ENCODE data around the gene UQCRH. TPM values are rescaled to one million over a fixed set of nuclear protein-coding genes. Genes with fewer than 3 reads are reported as not detected.

UQCRH gene
- 118 and 163 TPM in 2 replicates for total RNA-seq

GRCh38 chr1:46303038-46303871 lies at the start of gene UQCRH, which contains the start of gene LRRC41:
TSS of gene UQCRH (plus strand) at chr1:46303698. CDS start at chr1:46303767, 69 bp downstream.
TSS of gene LRRC41 (minus strand) at chr1:46303616. CDS start at chr1:46303322, 294 bp downstream.

GRCh38 chr1:46340404-46341221 lies 37.1 kb downstream of the UQCRH start, which contains the start of gene NSUN4:
TSS of gene NSUN4 (plus strand) at chr1:46340807. CDS start at chr1:46340827, 20 bp downstream.

Other genes starting within 250 kb of the UQCRH start
- gene PIK3R3, start 171.1 kb upstream of the UQCRH start, total RNA-seq: 3.8 TPM in 2 replicates
- gene TSPAN1, start 128.6 kb upstream of the UQCRH start, total RNA-seq: 0.73 and 0.78 TPM in 2 replicates
- not detected in 2 replicates for gene P3R3URF, start 127.2 kb upstream of the UQCRH start, total RNA-seq
- 85.2 and 133 TPM in 2 replicates for gene POMGNT1, start 105.3 kb upstream of the UQCRH start, total RNA-seq
- gene LURAP1, start 100.4 kb upstream of the UQCRH start, total RNA-seq: 5.3 and 7.7 TPM in 2 replicates
- gene RAD54L, start 55.9 kb upstream of the UQCRH start, total RNA-seq: 1.8 and 2.5 TPM in 2 replicates
- 98.1 and 98.3 TPM in 2 replicates for gene LRRC41, start 82 bp upstream of the UQCRH start, total RNA-seq
- 16.7 and 26.4 TPM in 2 replicates for gene NSUN4, start 37.1 kb downstream of the UQCRH start, total RNA-seq
- 0.72 and 1.9 TPM in 2 replicates for gene FAAH, start 90.6 kb downstream of the UQCRH start, total RNA-seq
- gene DMBX1, start 186.1 kb downstream of the UQCRH start, total RNA-seq: not detected in 2 replicates
- not detected in 2 replicates for gene KNCN, start 247.9 kb downstream of the UQCRH start, total RNA-seq